ENCODE measurements around the gene ZSWIM3. TPM values are rescaled to one million over a fixed set of nuclear protein-coding genes. Genes with fewer than 3 reads are reported as not detected.

Gene ZSWIM3
- total and polyA plus RNA-seq, 2 of the 8 experiments (the other 6 are each of a cell fraction or from before 2014, with no cell fraction given) = 5.5 to 6.9 TPM

- TF ChIP-seq RNF2 (IDR thresholded peaks at IDR 0.05; ENCODE audit: borderline replicate concordance, low read depth, low read length, missing control alignments, poor library complexity, severe bottlenecking) = no peak
- TF ChIP-seq CEBPB (IDR thresholded peaks at IDR 0.05; ENCODE audit: low read depth, low read length) = no peak
- no peak for TF ChIP-seq JUN (IDR thresholded peaks at IDR 0.05; ENCODE audit: low read depth, low read length)
- no peak for TF ChIP-seq KDM4A (IDR thresholded peaks at IDR 0.05; ENCODE audit: low read depth, low read length, severe bottlenecking)
- TF ChIP-seq YY1 (IDR thresholded peaks at IDR 0.05; ENCODE audit: low read depth, low read length) = no peak
- no peak for TF ChIP-seq POLR2A (IDR thresholded peaks at IDR 0.05; ENCODE audit: control extremely low read depth in 1 of 2, low read depth in 2 of 2, low read length in 2 of 2)
- no peak for TF ChIP-seq BRCA1 (IDR thresholded peaks at IDR 0.05; ENCODE audit: low read depth, low read length)
- no peak for TF ChIP-seq HDAC2 (IDR thresholded peaks at IDR 0.05; ENCODE audit: borderline replicate concordance in 1 of 2, low read depth in 2 of 2, low read length in 2 of 2)
- no peak for TF ChIP-seq RBBP5 (IDR thresholded peaks at IDR 0.05; ENCODE audit: borderline replicate concordance, low read depth, low read length)
These were observed 15.8 kb upstream of the ZSWIM3 start (continued) for GRCh38 chr20:45841407-45842129.
